Motor neuron (in vitro differentiated cells): Measurements from ENCODE around the gene ZNF512B. TPM values are rescaled to one million over a fixed set of nuclear protein-coding genes. Genes with fewer than 3 reads are reported as not detected.
A peak's percentile ranks its signal among the peaks of the same experiment; 100 is the strongest.

Experiments
- ATAC-seq, 8 experiments: fragments of 200-7000 bp; cut with Tn5 transposase; replicated peaks in 6 of 8; 2 replicates each; pipeline ENCODE4 v1.8.0; 2021; ENCODE audit warnings: mild to moderate bottlenecking in 8 of 8, moderate library complexity in 8 of 8
- H3K27ac ChIP-seq, 2 donors: fragments of 250-450 bp; sonication (Bioruptor Pico); 2 replicates each; pipeline ENCODE4 v1.9.0; 2021; ENCODE audit warnings: antibody characterized with exemption in 2 of 2, mild to moderate bottlenecking in 2 of 2, moderate library complexity in 1 of 2
- H3K4me1 ChIP-seq, 2 donors: fragments of 250-450 bp; sonication (Bioruptor Pico); replicated peaks in 1 of 2; 2 replicates each; pipeline ENCODE4 v1.6.1; 2021; ENCODE audit warnings: antibody characterized with exemption in 2 of 2, mild to moderate bottlenecking in 2 of 2, moderate library complexity in 1 of 2
- H3K4me3 ChIP-seq, 5 donors: fragments of 250-450 bp; sonication (Bioruptor Pico); 2 replicates each; pipeline ENCODE4 v1.9.0; 2021; ENCODE audit warnings: antibody characterized with exemption in 5 of 5, mild to moderate bottlenecking in 5 of 5, moderate library complexity in 4 of 5
- WGBS, 10 experiments: fragments of 450-650 bp; shearing (Covaris generic); methylation state at CpG; one replicate each; pipeline ENCODE4 v1.0.0; 2022; 5-methylcytosine and 5-hydroxymethylcytosine counted together
- in situ Hi-C, 9 experiments: fragments of 400-800 bp; cut with MboI; loops; one replicate each; pipeline ENCODE4 v1.15.0; 2021; ENCODE audit warnings: low sequenced_read_pairs in 9 of 9, low pct_unique_long_range_greater_than_20kb in 2 of 9; ENCODE audit not compliant: unreplicated experiment in 9 of 9
- total RNA-seq, 8 experiments: library from RNA; unstranded; fragments of 300-600 nt; gene quantifications; 2 replicates each; pipeline versions ENCODE4 v1.2.3 to v1.2.4, GENCODE V29; 2022

Gene ZNF512B
- total RNA-seq, 8 experiments from 2014 or later, result 9.3 to 27.9 (median 16.3) TPM

GRCh38 chr20:63957690-63958441 is 11.9 kb downstream of the ZNF512B start:
- WGBS, 10 experiments, result 0% methylated on average over 1 of the region's 13 CpGs; no CpG with 5 or more reads in 9 of the 10 experiments
- peak overlapping the region in 1 of 2 donors; percentile 69 for H3K27ac ChIP-seq
- ATAC-seq, result peak in 3 of 8 experiments; percentile 2 to 33 (median 6)
- in situ Hi-C loops, result no loop called here
- peaks cover 19 to 31% of the 10 kb centered on the region in 2 donors for H3K4me1 ChIP-seq
- no peak overlapping the region for H3K4me3 ChIP-seq

DNA sequence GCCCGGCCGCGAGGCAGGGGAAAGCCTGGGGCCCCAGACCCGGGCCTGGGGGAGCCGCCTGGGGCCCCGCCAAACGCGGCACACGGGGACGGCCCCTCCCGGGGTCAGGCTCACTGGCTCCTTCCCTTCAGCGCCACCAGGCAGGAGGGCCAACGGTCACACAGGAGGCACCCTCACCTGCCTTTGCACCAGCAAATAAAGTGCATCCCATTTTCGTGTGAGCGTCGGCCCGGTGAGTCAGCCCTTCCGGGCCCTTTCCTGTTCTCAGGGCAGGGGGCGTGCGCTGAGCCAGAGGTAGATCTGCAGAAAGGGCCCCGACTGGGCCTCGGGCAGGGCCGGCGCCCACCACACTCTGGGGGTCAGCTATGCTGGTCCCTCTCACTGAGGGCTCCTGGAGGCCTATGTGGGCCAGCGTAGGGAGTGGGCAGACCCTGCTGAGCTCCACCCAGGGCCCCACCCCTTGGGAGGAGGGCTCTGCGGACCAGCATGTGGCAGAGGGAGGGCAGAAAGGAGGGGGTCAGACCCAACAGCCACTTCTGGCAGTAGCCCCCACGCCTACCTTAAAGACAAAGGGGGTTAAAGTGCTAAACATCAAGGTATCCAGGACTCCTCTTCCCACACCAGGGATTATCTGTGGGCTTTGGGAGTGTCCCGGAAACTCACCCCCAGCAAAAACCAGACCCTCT is 12.6 kb downstream of the ZNF512B start:
- Histone ChIP-seq H3K4me3 (peak overlapping the region; percentile 18 to 97 (median 36)), H3K4me1 (peaks cover 19 to 31% of the 10 kb centered on the region in 2 donors), H3K27ac (peak overlapping the region; percentile 4 to 69)
- in situ Hi-C loops, result no loop called here
- ATAC-seq, result peak; percentile 9 to 63 (median 27)
- WGBS, 10 experiments, result 0 to 60% (median 25%) methylated on average over 1 to 6 of the region's 28 CpGs; no CpG with 5 or more reads in 4 of the 10 experiments

- H3K27ac ChIP-seq, result peak overlapping the region; percentile 4 to 69
- WGBS, 10 experiments, result 0 to 10% methylated on average over 1 to 2 of the region's 15 CpGs; no CpG with 5 or more reads in 8 of the 10 experiments
- peak in 1 of 8 experiments; percentile 1 for ATAC-seq
- H3K4me3 ChIP-seq, result peak overlapping the region; percentile 18 to 97 (median 36)
- in situ Hi-C loops, result no loop called here
- peaks cover 19 to 34% of the 10 kb centered on the region in 2 donors for H3K4me1 ChIP-seq
These were observed 13.1 kb downstream of the ZNF512B start for GRCh38 chr20:63956664-63957003.

- H3K4me3 ChIP-seq, result peak within 1 kb of the TSS; percentile 78 to 97 (median 86)
- H3K27ac ChIP-seq, result peak within 1 kb of the TSS; percentile 90 to 95
- in situ Hi-C loops, result no loop called here
- peaks cover 21 to 37% of the 10 kb centered on the region in 2 donors for H3K4me1 ChIP-seq
- WGBS, 10 experiments, result 0 to 2% (median 0%) methylated on average over 2 to 20 of the region's 105 CpGs; no CpG with 5 or more reads in 6 of the 10 experiments
- peak; percentile 70 to 89 (median 86) for ATAC-seq
These were observed 13.7 kb downstream of the ZNF512B start, which contains the start of gene UCKL1 for GRCh38 chr20:63955827-63956663. Gene UCKL1 (minus strand): TSS chr20:63956416. CDS start chr20:63956372, 44 bp downstream.

DNA sequence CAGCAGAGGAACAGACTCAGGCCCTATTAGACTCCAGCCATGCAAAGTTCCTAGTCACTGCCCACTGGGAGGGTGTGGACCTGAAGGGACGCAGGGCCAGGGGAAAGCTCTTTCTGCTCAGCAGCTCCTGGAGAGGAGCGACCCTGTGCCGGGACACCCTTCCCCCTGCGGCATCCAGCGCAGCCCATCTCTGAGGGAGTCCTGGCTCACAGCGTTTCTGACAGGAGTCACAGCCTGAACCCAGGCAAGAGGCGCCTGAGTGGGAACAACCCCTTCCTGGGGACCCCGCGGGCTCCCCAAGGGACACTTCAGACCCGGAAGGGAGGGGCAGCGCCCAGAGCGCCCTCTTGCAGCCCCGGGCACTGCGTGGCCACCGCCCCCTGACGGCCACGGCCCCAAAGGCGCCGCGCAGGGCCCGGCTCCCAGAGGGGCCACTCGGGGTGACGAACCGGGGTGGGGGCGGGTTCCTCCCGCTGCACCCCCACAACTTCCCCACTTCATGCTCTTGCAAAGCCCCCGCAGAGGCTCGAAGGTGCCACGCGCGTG is 14.4 kb downstream of the ZNF512B start:
- 0 to 10% methylated on average over 3 of the region's 31 CpGs; no CpG with 5 or more reads in 8 of the 10 experiments for WGBS, 10 experiments
- ATAC-seq, result peak; percentile 2 to 31 (median 16)
- Histone ChIP-seq H3K4me1 (peaks cover 28 to 42% of the 10 kb centered on the region in 2 donors), H3K27ac (peak overlapping the region; percentile 90 to 95), H3K4me3 (peak overlapping the region; percentile 78 to 97 (median 86))
- in situ Hi-C loops, result no loop called here

DNA sequence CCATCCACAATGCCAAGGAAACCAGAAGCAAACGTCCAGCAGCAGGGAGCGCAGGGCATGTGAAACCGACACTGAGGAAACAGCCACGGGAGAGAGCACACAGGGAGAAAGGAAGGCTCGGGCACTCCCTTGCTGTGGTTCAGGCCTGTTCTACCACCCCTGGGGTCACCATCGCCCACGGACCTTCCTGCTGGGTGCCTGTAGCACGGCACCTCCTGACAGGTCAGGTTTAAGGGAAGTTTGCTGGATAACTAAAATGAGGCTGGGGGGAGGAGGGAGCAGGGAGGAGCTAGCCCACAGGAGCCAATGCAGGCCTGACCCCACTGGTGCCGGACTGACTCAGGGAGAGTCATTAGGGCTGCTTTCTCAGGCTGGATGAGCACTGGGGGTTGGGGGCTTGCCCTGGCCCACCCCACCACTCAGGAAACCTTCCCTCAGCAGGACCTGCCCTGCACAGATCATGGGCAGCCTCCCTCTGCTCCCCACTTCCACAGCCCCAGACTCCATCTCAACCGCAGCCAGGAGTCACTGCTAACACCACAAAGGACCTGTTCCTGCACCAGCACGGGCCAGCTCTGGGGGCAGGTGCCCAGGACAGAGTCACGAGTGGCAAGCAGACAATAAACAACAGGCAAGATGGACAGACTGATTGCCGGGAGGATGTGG is 15.8 kb downstream of the ZNF512B start:
- ATAC-seq, result no peak
- 17 to 100% (median 70%) methylated on average over 1 to 3 of the region's 13 CpGs; no CpG with 5 or more reads in 3 of the 10 experiments for WGBS, 10 experiments
- in situ Hi-C loops, result no loop called here
- Histone ChIP-seq H3K4me3 (no peak overlapping the region), H3K27ac (no peak overlapping the region), H3K4me1 (peaks cover 40 to 52% of the 10 kb centered on the region in 2 donors)

DNA sequence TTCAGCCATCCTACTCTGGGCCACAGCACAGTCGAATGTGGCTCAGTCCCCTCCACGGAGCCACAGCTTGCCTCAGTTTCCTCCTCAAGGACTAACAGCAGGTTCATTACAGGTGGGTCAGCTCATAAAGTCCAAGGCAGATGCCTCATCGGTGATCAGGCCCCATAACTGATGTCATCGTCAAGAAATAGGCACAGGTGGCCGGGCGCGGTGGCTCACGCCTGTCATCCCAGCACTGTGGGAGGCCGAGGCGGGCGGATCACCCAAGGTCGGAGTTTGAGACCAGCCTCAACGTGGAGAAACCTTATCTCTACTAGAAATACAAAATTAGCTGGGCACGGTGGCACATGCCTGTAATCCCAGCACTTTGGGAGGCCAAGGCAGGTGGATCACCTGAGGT is 17.0 kb downstream of the ZNF512B start:
- no peak for ATAC-seq
- H3K27ac ChIP-seq, result no peak overlapping the region
- 69 to 100% (median 92%) methylated on average over 2 to 5 of the region's 14 CpGs; no CpG with 5 or more reads in 5 of the 10 experiments for WGBS, 10 experiments
- in situ Hi-C loops, result no loop called here
- H3K4me1 ChIP-seq, result peaks cover 42 to 52% of the 10 kb centered on the region in 2 donors
- H3K4me3 ChIP-seq, result no peak overlapping the region

- ATAC-seq, result no peak
- peaks cover 38 to 47% of the 10 kb centered on the region in 2 donors for H3K4me1 ChIP-seq
- in situ Hi-C loops, result no loop called here
- no peak overlapping the region for H3K4me3 ChIP-seq
- 26% methylated on average over 3 of the region's 15 CpGs; no CpG with 5 or more reads in 9 of the 10 experiments for WGBS, 10 experiments
- H3K27ac ChIP-seq, result no peak overlapping the region
These were observed 17.6 kb downstream of the ZNF512B start for GRCh38 chr20:63952210-63952535.

DNA sequence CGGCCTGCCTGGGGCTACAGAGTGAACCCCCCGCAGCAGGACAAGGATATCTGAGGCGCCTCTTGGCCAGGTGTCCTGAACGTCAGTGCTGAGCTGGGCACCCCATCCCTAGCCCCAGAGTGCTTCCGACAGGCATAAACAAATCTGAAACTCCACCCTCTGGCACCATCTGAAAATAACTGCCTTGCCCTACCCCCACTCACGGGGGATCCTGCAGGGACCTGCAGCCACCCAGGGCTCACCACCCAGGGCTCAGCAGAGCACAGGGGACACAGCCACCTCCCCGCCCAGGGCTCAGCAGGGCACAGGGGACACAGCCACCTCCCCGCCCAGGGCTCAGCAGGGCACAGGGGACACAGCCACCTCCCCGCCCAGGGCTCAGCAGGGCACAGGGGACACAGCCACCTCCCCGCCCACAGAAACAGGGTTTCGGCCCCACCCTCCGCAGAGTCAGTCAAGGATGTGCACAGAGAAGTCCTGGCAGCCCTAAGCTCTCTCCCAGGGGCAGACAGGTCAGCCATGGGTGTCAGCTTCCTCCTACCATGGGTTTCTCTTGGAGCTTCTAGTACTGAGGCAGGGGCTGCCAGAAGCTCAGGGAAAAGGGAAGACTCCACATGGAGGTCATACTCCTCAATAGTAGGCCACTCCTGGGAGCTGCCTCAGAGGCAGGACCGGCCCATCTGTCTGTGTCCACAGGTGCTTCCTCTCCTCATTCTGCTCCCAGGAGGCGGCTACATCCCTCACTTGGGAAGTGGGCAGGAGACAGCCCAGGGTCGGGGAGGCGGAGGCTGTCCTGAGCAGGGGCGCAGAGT is 18.1 kb downstream of the ZNF512B start:
- Histone ChIP-seq H3K4me3 (no peak overlapping the region), H3K4me1 (peaks cover 34 to 41% of the 10 kb centered on the region in 2 donors), H3K27ac (peak overlapping the region in 1 of 2 donors; percentile 83)
- 60 to 86% methylated on average over 1 to 4 of the region's 17 CpGs; no CpG with 5 or more reads in 8 of the 10 experiments for WGBS, 10 experiments
- in situ Hi-C loops, result no loop called here
- no peak for ATAC-seq

DNA sequence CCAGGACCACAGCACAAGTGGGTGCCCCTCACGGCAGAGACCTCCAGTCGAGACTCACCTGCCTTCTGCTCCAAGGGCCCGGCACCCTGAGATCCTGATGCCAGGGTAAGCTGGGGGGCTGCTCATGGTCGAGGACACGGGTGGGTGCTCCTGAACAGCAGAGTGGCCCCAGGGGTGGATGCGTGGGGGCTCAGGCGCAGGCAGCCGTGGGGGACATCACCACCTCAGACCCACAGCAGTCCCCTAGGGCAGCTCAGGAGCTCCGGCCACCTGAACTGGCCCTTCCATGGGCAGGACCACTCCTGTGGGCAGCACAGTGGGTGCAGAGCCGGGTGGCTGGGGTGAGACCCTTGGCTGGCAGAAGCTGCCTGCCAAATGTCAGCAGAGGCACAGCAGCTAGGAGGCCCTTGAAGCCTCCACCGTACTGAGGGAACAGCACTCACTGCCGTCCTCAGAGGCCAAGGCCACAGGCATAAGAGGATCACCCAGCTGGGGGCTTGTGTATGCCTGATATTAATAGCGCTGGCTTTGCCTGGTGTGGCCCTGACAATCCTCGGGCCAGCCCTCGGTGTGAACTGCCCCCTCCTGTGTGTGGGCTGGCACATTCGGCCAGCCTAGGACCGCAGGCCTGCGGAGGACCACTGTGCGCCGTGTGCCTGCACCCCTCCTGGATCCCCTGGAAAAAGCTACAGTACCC is 18.9 kb downstream of the ZNF512B start:
- peaks cover 34 to 40% of the 10 kb centered on the region in 2 donors for H3K4me1 ChIP-seq
- no peak overlapping the region for H3K4me3 ChIP-seq
- in situ Hi-C loops, result no loop called here
- WGBS, 10 experiments, result 87% methylated on average over 3 of the region's 20 CpGs; no CpG with 5 or more reads in 9 of the 10 experiments
- no peak for ATAC-seq
- H3K27ac ChIP-seq, result peak overlapping the region in 1 of 2 donors; percentile 83
